K562 (cell line): ENCODE data around the gene LDB2.

Experiments used
- COPS2 ChIP-seq: fragments of 450-650 bp; conservative IDR thresholded peaks from 2 replicates; pipeline ENCODE4 v1.6.1; 2016; ENCODE audit warnings: mild to moderate bottlenecking, moderate library complexity
- ELF4 ChIP-seq: fragments of 450-650 bp; formaldehyde crosslinking; IDR thresholded peaks from 2 replicates; pipeline ENCODE4 v1.4.0; 2022; ENCODE audit warnings: missing genetic modification characterization
- JUN ChIP-seq, 2 experiments: sonication (generic) in 1 of 2; formaldehyde crosslinking in 1 of 2; IDR thresholded peaks; 2 replicates each; pipeline versions ENCODE4 v1.6.1 to v1.8.0; 2012 to 2022; ENCODE audit warnings: borderline replicate concordance in 2 of 2, mild to moderate bottlenecking in 2 of 2, improper control_type of control experiment in 1 of 2, low read depth in 1 of 2, low read length in 1 of 2, missing genetic modification reagents in 1 of 2
- KLF16 ChIP-seq: IDR thresholded peaks from 2 replicates; pipeline ENCODE4 v1.6.1; 2016; ENCODE audit warnings: antibody characterized with exemption

GRCh38 chr4:16801356-16801755, 97.1 kb downstream of the LDB2 start:
- no peak for TF ChIP-seq KLF16
- TF ChIP-seq COPS2: no peak
- TF ChIP-seq JUN (IDR thresholded peaks at IDR 0.05; ENCODE audit: borderline replicate concordance, low read depth, low read length): no peak
- no peak for TF ChIP-seq JUN (CRISPR knock-in tag; IDR thresholded peaks at IDR 0.05; ENCODE audit: borderline replicate concordance)
- TF ChIP-seq ELF4 (CRISPR knock-in tag): no peak
